ENCODE measurements around the gene ABCB1.
A peak's percentile ranks its signal among the peaks of the same experiment; 100 is the strongest.

Gene ABCB1

GRCh38 chr7:87600130-87601124, at the start of gene ABCB1:
TSS of gene ABCB1 (minus strand) at chr7:87600884. CDS start at chr7:87600184, 700 bp downstream.
- DNase-seq (ENCODE audit: low read depth in 2 of 3, low spot score in 2 of 3): peak; percentile 14 to 24 (median 16)

- DNase-seq (ENCODE audit: low read depth in 2 of 3, low spot score in 2 of 3): no peak
Observed at GRCh38 chr7:87648316-87648715, 47.6 kb upstream of the ABCB1 start.

- DNase-seq (ENCODE audit: low read depth in 2 of 3, low spot score in 2 of 3): no peak
Observed at GRCh38 chr7:87645446-87645845, 44.8 kb upstream of the ABCB1 start.

GRCh38 chr7:87635921-87636320, 35.2 kb upstream of the ABCB1 start:
- DNase-seq (ENCODE audit: low read depth in 2 of 3, low spot score in 2 of 3): no peak

GRCh38 chr7:87628780-87629569, 28.3 kb upstream of the ABCB1 start:
- DNase-seq (ENCODE audit: low read depth in 2 of 3, low spot score in 2 of 3): peak in 1 of 3 experiments; percentile 7

- DNase-seq (ENCODE audit: low read depth in 2 of 3, low spot score in 2 of 3): peak in 1 of 3 experiments; percentile 0
Observed at GRCh38 chr7:87627634-87627994, 26.9 kb upstream of the ABCB1 start.

GRCh38 chr7:87625101-87625500, 24.4 kb upstream of the ABCB1 start:
- no peak for DNase-seq (ENCODE audit: low read depth in 2 of 3, low spot score in 2 of 3)

- DNase-seq (ENCODE audit: low read depth in 2 of 3, low spot score in 2 of 3): no peak
Observed at GRCh38 chr7:87624628-87625027, 23.9 kb upstream of the ABCB1 start.

GRCh38 chr7:87615197-87615596, 14.5 kb upstream of the ABCB1 start:
- no peak for DNase-seq (ENCODE audit: low read depth in 2 of 3, low spot score in 2 of 3)

- DNase-seq (ENCODE audit: low read depth in 2 of 3, low spot score in 2 of 3): no peak
Observed at GRCh38 chr7:87609916-87610315, 9.2 kb upstream of the ABCB1 start.

- no peak for DNase-seq (ENCODE audit: low read depth in 2 of 3, low spot score in 2 of 3)
Observed at GRCh38 chr7:87608431-87608830, 7.7 kb upstream of the ABCB1 start.

GRCh38 chr7:87604264-87604663, 3.6 kb upstream of the ABCB1 start:
- no peak for DNase-seq (ENCODE audit: low read depth in 2 of 3, low spot score in 2 of 3)

- DNase-seq (ENCODE audit: low read depth in 2 of 3, low spot score in 2 of 3): peak; percentile 7 to 37 (median 8)
Observed at GRCh38 chr7:87599336-87599735, 1.3 kb downstream of the ABCB1 start.

- no peak for DNase-seq (ENCODE audit: low read depth in 2 of 3, low spot score in 2 of 3)
Observed at GRCh38 chr7:87598234-87599009, 2.3 kb downstream of the ABCB1 start.

- DNase-seq (ENCODE audit: low read depth in 2 of 3, low spot score in 2 of 3): no peak
Observed at GRCh38 chr7:87596696-87597095, 4.0 kb downstream of the ABCB1 start.

- no peak for DNase-seq (ENCODE audit: low read depth in 2 of 3, low spot score in 2 of 3)
Observed at GRCh38 chr7:87596136-87596535, 4.5 kb downstream of the ABCB1 start.

GRCh38 chr7:87592300-87592699, 8.4 kb downstream of the ABCB1 start:
- no peak for DNase-seq (ENCODE audit: low read depth in 2 of 3, low spot score in 2 of 3)

GRCh38 chr7:87591211-87591610, 9.5 kb downstream of the ABCB1 start:
- DNase-seq (ENCODE audit: low read depth in 2 of 3, low spot score in 2 of 3): no peak

GRCh38 chr7:87590578-87590977, 10.1 kb downstream of the ABCB1 start:
- no peak for DNase-seq (ENCODE audit: low read depth in 2 of 3, low spot score in 2 of 3)

GRCh38 chr7:87589631-87590030, 11.1 kb downstream of the ABCB1 start:
- DNase-seq (ENCODE audit: low read depth in 2 of 3, low spot score in 2 of 3): no peak

- no peak for DNase-seq (ENCODE audit: low read depth in 2 of 3, low spot score in 2 of 3)
Observed at GRCh38 chr7:87581723-87582122, 19.0 kb downstream of the ABCB1 start.
